HG03520 (cell line): ENCODE data around the gene DCDC2C.

Experiments used
- ATAC-seq: cut with Tn5 transposase; IDR thresholded peaks from one replicate; pipeline ENCODE4 v1.9.1; 2021; ENCODE audit warnings: mild to moderate bottlenecking, moderate library complexity; ENCODE audit not compliant: unreplicated experiment

DCDC2C gene

GRCh38 chr2:3708576-3708975 is 5.2 kb downstream of the DCDC2C start:
- no peak for ATAC-seq

- ATAC-seq = no peak
These were observed 5.8 kb downstream of the DCDC2C start for GRCh38 chr2:3709225-3709624.

DNA sequence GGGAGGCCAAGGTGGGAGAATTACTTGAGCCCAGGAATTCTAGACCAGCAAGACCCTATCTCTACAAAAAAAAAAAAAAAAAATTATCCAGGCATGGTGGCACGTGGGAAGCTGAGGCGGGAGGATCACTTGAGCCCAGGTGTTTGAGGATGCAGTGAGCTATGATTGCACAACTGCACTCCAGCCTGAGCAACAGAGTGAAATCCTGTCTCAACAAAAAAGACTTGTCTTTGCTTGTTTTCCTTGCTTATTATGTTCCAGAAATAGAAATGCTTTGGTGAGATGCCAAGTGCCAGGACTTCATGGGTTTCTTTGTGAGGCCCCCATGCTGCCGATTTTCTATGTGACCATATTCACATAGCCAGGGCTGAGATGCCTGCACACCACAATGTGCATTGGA is 9.0 kb downstream of the DCDC2C start:
- ATAC-seq = no peak

DNA sequence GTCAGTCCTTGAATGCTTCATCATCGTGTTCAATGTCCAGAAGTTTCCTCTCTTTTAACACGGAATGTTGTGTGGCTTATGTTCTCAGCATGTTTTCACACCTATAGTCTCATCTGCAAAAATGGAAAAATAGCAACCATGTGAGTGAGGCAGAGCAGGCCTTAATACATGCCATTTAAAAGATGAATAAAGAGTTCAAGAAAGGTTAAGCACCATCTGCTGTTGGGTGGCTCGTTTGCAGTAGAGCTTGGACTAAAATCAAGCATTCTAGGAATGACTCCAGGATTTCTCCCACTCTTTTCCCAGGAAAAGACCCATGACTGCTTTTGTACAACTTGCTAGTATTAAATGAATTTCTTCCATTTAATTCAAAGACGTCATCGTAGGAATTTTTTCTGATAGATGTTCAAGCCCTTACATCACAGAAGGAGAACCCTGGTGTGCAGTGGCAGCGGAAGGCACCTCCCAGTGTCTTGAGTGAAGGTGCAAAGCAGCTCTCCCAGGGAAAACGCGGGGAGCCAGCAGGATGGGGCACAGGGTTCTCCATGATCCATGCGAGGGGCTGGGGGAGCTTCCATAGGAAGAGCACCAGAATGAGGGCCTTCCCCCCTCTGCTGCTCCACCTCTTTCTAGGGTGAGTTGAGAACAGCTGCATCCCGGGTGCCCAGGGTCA is 9.6 kb downstream of the DCDC2C start:
- no peak for ATAC-seq

DNA sequence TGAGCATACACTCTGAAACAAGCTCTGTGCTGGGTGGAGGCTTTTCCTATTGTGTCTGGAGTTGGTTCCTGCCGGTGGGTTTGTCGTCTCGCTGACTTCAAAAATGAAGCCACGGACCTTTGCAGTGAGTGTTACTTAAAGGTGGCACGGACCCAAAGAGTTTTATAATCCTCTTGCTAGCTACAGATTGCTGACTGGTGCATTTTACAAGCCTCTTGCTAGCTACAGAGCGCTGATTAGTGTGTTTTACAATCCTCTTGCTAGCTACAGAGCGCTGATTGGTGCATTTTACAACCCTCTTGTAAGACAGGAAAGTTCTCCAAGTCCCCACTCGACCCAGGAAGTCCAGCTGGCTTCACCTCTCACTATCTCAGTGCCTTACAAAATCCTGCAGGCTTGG is 15.3 kb downstream of the DCDC2C start:
- no peak for ATAC-seq

DNA sequence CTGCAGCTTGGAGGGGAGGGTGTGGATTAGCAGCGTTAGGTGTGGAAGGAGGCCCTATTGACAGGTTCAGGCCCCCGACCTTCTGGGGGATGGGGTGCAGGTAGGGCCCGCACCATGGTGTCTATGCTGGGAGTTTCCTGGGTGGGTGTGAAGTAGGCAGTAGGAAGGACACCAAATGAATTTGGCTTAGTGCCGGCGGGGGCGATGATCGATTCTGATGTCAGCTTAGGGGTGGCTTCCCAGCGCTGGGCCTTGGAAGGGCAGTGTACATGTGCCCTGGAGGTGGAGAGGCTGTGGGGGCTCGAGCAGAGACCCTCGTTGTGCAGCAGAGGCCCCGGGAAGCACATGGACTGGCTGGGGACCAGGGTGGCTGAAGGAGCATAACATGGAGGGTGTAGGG is 21.6 kb downstream of the DCDC2C start:
- ATAC-seq = no peak

DNA sequence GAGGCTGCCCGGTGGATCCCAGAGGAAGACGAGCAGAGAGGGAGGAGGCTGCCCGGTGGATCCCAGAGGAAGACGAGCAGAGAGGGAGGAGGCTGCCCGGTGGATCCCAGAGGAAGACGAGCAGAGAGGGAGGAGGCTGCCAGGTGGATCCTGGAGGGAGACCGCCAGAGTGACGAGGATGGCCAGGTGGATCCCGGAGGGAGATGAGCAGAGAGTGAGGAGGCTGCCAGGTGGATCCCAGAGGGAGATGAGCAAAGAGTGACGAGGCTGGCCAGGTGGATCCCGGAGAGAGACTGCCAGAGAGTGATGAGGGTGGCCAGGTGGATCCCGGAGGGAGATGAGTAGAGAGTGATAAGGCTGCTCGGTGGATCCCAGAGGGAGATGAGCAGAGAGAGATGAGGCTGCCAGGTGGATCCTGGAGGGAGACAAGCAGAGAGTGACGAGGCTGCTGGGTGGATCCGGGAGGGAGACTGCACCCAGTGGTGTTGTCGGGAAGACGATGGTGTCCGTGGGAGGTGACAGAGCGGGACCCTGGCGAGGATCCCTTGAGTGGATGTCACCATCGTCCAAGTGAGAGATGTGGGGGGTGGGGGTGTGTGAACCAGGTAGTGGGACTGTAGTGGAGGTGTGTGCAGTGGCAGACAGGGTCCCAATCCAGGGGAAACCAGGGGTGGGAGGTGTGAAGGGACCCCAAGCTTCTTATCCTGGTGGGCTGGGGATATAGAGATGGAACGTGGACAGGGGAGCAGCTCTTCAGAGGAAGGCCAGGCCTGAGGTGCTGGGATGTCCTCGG is 22.3 kb downstream of the DCDC2C start:
- no peak for ATAC-seq

GRCh38 chr2:3726511-3726910 is 23.1 kb downstream of the DCDC2C start:
- ATAC-seq = no peak

DNA sequence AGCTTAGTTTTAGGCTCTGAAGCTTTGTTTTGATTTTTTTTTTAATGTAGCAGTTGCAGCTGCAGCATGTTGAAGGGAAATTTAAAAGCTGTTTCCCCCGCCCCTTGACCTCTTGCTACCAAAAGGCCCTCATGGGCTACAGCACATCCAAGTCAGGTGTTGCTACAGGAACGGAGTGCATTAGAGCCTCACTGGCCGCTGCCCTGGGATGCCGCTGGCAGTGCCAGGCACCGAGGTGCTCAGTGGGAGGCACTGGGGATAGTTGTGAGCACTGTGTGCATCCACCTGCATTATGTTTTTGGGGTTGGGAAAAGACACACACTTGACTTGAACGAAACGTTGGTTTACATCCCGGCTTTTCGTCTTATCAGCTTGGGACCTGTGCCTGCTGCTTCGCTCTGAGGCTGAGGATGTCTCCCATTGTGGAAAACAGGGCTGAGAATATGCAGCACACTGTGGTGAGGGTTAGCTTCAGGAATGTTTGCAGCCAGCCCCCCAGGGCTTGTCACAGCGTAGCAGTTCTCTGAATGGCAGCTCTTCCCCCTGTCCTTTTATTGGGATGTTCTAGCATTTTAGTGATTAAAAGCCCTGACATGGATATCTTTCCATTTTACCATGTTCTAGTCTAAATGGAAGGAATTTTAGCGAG is 24.1 kb downstream of the DCDC2C start:
- no peak for ATAC-seq

DNA sequence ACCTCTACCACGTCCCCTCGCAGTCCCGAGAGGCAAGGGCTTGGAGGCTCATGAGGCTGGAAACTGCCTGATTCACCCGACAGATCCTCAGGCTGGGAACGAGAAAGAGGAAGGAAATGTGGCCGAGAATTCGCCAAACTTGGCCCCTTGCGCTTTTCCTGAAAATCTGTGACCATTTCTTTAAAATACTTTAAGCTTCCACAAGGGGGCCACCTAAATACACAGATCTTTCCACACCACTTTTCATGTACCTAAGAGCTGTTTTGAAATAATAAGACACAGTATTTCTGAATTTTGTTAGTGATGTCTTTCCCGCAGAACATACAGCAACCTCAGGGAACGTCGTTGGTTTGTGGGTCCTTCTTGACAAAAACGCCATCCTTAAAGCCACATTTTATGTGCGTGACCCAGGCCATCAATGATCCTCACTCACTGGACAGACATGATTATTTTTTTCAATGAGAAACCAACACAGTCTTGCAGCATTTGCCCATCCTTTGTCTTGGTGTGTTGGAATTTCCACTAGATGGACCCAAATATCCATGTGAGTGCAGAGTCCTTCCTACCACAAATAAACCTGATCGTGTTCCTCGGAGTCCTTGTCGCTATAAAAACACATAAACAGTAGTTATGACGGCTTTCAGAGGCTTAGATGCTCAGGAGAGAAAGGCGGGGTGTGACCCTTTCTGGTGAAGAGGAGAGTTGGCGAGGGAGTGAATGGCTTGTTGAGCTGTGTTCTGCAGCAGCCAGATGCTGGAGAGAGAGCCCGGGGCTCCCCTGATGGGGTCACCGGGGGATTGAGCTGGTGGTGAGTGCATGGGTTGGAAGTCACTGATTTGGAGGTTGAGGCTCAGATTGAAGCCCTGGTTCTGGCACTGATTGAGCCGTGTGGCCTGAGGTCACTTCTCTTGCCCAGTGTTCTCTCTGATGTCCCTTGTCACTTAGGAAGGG is 25.0 kb downstream of the DCDC2C start:
- no peak for ATAC-seq

GRCh38 chr2:3729055-3729448 is 25.7 kb downstream of the DCDC2C start:
- no peak for ATAC-seq

- no peak for ATAC-seq
These were observed 26.4 kb downstream of the DCDC2C start for GRCh38 chr2:3729786-3730185.

DNA sequence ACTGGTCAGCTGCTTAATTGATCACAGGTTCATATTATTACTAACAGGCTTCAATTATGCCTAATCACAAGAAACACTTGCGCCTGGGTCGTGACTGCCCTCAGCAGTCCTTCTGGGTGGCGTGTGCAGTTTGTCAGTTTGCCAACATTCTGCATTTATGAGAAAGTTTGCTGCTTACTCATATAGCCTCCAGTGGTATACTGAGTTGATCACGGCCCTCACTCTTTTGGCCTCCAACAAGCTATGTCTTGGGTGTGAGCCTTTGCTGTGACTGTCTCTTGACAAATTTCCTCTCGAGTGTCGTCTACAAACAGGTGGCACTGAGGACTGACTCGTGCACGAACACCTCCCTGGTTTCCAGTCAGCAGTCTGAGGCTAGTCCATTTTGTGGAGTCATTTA is 27.3 kb downstream of the DCDC2C start:
- no peak for ATAC-seq

DNA sequence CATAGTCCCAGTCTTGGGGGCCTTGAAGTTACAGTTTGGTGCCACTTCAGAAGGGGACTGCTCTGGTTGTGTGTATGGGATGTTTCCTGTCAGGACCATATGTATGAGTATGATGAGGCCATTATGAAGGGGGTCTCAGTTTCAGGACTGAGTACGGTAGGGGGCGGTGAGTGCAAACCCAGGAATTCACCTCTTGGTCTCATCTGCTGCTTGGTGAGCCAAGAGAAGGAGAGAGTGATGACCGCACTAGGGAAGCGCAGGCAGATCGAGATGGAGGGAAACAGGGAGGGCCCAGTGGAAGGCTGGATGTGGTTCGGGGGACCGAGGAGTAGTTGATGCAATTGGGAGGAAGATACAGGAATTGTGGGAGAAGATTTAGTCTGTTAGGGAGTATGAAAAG is 28.5 kb downstream of the DCDC2C start:
- ATAC-seq = no peak

- ATAC-seq = no peak
These were observed 32.7 kb downstream of the DCDC2C start for GRCh38 chr2:3736112-3736511.

- no peak for ATAC-seq
These were observed 33.8 kb downstream of the DCDC2C start for GRCh38 chr2:3737128-3737527.

- no peak for ATAC-seq
These were observed 35.1 kb downstream of the DCDC2C start for GRCh38 chr2:3738454-3738853.

GRCh38 chr2:3739313-3739712 is 35.9 kb downstream of the DCDC2C start:
- no peak for ATAC-seq

DNA sequence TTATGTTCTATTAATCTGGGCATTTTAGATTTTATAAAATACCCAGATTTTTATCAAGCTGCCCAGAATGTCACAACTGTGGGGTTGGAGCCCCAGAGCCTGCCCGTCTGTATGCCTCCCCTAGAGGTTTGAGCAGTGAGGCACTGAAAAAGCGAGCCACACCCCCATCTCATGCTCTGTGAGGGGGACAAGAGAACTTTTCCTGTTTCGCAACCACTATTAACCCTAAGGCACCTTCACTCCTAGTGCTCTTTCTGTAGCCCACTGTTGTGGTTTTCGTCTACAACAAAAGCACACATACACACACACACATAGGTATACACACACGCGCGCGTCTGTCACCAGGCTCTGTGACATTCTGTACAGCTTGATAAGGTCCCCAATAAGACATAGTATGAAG is 38.0 kb downstream of the DCDC2C start:
- ATAC-seq = no peak

GRCh38 chr2:3741867-3742602 is 38.7 kb downstream of the DCDC2C start:
- no peak for ATAC-seq
